Measurements from ENCODE around the gene PIGC. TPM values are rescaled to one million over a fixed set of nuclear protein-coding genes. Genes with fewer than 3 reads are reported as not detected.

The PIGC gene
- total and polyA plus RNA-seq, 10 of the 15 experiments (the other 5 are each of a cell fraction or from before 2014, with no cell fraction given): 11.0 to 37.3 (median 19.6) TPM

DNA sequence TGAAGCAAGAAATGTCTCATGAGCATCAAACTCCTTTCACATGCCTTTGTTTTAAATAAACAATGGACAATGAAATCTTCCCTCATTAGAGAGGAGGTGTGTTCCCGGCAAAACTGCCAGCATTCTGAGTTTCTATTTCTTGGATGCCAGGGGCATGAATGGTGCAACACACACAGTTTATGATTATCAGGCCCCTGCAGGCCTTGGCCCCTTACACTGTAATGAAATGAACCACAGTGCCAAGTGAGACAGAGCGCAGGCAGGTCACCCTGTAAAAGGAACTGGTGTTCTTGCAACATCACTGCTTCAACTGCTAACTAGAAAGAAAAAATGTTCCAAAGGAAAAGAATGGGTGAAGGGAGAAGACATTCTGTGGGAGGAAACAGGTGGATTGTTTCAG, 3.8 kb upstream of the PIGC start:
- Histone ChIP-seq H3K4me1 (ENCODE audit: control insufficient read depth, insufficient read depth, low read length) (no peaks in the 10 kb centered on the region), H3K4me2 (ENCODE audit: control insufficient read depth, insufficient read depth) (no peak overlapping the region), H3K9me3 (replicated peaks; ENCODE audit: control insufficient read depth, insufficient read depth, low read length) (no peaks in the 10 kb centered on the region), H3K4me3 (no peak overlapping the region), H3K27me3 (replicated peaks in 1 of 2; ENCODE audit: control insufficient read depth in 2 of 2, insufficient read depth in 2 of 2, low read length in 1 of 2) (no peaks in the 10 kb centered on the region; a peak in 1 of 4 replicates), H4K20me1 (ENCODE audit: control insufficient read depth, insufficient read depth) (no peaks in the 10 kb centered on the region), H3K9ac (ENCODE audit: control insufficient read depth, insufficient read depth, low read length) (no peak overlapping the region), H3K36me3 (ENCODE audit: control insufficient read depth in 2 of 2, insufficient read depth in 2 of 2, low read length in 1 of 2) (no peaks in the 10 kb centered on the region), H3K27ac (ENCODE audit: control insufficient read depth, insufficient read depth) (no peak overlapping the region), H3K79me2 (ENCODE audit: control insufficient read depth, insufficient read depth, low read length) (peaks cover 14% of the 10 kb centered on the region), H2AFZ (ENCODE audit: control insufficient read depth, low read depth, low read length) (no peak overlapping the region)
- in situ Hi-C loops (cut with MboI) (loop anchor here (25.0 kb wide), 1 partner anchor 660 kb away; the partner anchor contains the start of gene METTL13), intact Hi-C loops (cut with micrococcal nuclease; ENCODE audit: unreplicated experiment) (no loop called here)
- TF ChIP-seq, protein P1, sequence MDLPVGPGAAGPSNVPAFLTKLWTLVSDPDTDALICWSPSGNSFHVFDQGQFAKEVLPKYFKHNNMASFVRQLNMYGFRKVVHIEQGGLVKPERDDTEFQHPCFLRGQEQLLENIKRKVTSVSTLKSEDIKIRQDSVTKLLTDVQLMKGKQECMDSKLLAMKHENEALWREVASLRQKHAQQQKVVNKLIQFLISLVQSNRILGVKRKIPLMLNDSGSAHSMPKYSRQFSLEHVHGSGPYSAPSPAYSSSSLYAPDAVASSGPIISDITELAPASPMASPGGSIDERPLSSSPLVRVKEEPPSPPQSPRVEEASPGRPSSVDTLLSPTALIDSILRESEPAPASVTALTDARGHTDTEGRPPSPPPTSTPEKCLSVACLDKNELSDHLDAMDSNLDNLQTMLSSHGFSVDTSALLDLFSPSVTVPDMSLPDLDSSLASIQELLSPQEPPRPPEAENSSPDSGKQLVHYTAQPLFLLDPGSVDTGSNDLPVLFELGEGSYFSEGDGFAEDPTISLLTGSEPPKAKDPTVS (IDR thresholded peaks at IDR 0.05; ENCODE audit: low read depth, low read length): no peak
- TF ChIP-seq, protein P2, sequence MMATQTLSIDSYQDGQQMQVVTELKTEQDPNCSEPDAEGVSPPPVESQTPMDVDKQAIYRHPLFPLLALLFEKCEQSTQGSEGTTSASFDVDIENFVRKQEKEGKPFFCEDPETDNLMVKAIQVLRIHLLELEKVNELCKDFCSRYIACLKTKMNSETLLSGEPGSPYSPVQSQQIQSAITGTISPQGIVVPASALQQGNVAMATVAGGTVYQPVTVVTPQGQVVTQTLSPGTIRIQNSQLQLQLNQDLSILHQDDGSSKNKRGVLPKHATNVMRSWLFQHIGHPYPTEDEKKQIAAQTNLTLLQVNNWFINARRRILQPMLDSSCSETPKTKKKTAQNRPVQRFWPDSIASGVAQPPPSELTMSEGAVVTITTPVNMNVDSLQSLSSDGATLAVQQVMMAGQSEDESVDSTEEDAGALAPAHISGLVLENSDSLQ (IDR thresholded peaks at IDR 0.05): no peak
- TF ChIP-seq FOXK2 (IDR thresholded peaks at IDR 0.05): no peak
- no peak for TF ChIP-seq HDAC6 (IDR thresholded peaks at IDR 0.05; ENCODE audit: unreplicated experiment)
- no peak for TF ChIP-seq MXI1 (IDR thresholded peaks at IDR 0.05; ENCODE audit: low read depth, low read length)
- TF ChIP-seq ATF7 (IDR thresholded peaks at IDR 0.05; ENCODE audit: low read depth): no peak
- TF ChIP-seq, protein P3, sequence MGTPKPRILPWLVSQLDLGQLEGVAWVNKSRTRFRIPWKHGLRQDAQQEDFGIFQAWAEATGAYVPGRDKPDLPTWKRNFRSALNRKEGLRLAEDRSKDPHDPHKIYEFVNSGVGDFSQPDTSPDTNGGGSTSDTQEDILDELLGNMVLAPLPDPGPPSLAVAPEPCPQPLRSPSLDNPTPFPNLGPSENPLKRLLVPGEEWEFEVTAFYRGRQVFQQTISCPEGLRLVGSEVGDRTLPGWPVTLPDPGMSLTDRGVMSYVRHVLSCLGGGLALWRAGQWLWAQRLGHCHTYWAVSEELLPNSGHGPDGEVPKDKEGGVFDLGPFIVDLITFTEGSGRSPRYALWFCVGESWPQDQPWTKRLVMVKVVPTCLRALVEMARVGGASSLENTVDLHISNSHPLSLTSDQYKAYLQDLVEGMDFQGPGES (IDR thresholded peaks at IDR 0.05): no peak
- no peak for TF ChIP-seq KAT2A (conservative IDR thresholded peaks at IDR 0.05; ENCODE audit: control insufficient read depth, low read depth, low read length)
- no peak for TF ChIP-seq MTA2 (IDR thresholded peaks at IDR 0.05; ENCODE audit: low read depth)
- no peak for TF ChIP-seq IKZF2 (IDR thresholded peaks at IDR 0.05)
- ATAC-seq (no peak), DNase-seq (ENCODE audit: low read depth, low spot score) (no peak), FAIRE-seq (no peak)
- SMC1A ChIA-PET (ENCODE audit: uncharacterized antibody, unreplicated experiment): no interaction called here
- BruUV-seq (replicated peaks): no TSS peak
- CTCF ChIA-PET: interaction anchor here (5.9 kb wide), 1 partner anchor 272 kb away, joined by 48 read pairs; no protein-coding TSS in a partner anchor
- POLR2A ChIA-PET: no interaction called here
- RAD21 ChIA-PET (ENCODE audit: unreplicated experiment): no interaction called here
- 58% methylated on average over 2 of the region's 2 CpGs for WGBS (ENCODE audit: insufficient coverage, insufficient replicate concordance, low lambda C conversion rate, missing lambda C conversion rate)

Data from GM12878 (cell line).